Testis (tissue), 3 donors: ENCODE measurements around the gene TNPO3. TPM values are rescaled to one million over a fixed set of nuclear protein-coding genes. Genes with fewer than 3 reads are reported as not detected.

Experiments
- DNase-seq: peaks from one replicate; pipeline ENCODE4 v3.0.0-alpha.2; 2019
- H3K27ac ChIP-seq, 2 donors: fragments of 200-600 bp; sonication (generic); one replicate each; pipeline ENCODE4 v1.5.1; 2019
- H3K27me3 ChIP-seq: fragments of 200-600 bp; sonication (generic); one replicate; pipeline ENCODE4 v1.5.1; 2019
- H3K36me3 ChIP-seq: fragments of 200-600 bp; sonication (generic); one replicate; pipeline ENCODE4 v1.5.1; 2017; ENCODE audit warnings: low read depth; ENCODE audit errors: missing control alignments
- H3K4me1 ChIP-seq: fragments of 200-600 bp; sonication (generic); one replicate; pipeline ENCODE4 v1.5.1; 2019
- H3K4me3 ChIP-seq, 2 donors: fragments of 200-600 bp; sonication (generic); one replicate each; pipeline ENCODE4 v1.5.1; 2017 to 2019
- H3K9me3 ChIP-seq: fragments of 200-600 bp; sonication (generic); one replicate; pipeline ENCODE4 v1.5.1; 2017
- POLR2A ChIP-seq: fragments of 450-650 bp; IDR thresholded peaks from one replicate; pipeline ENCODE4 v1.6.1; 2017; ENCODE audit warnings: antibody characterized with exemption, mild to moderate bottlenecking, moderate library complexity
- WGBS, 2 donors: methylation state at CpG; one replicate each; pipeline ENCODE4 v1.1.5; 2018; 5-methylcytosine and 5-hydroxymethylcytosine counted together
- intact Hi-C: fragments of 100-400 bp; cut with DNase I; formaldehyde crosslinking; loops from one replicate; pipeline ENCODE4 v1.15.1; 2023; ENCODE audit warnings: low total_unique reads
- polyA plus RNA-seq: library from polyadenylated mRNA; stranded (reverse); fragments of 350-450 nt; fragmentation: Illumina TruSeq; extraction: RNeasy Lipid Tissue Mini Kit (QIAGEN cat#74804); gene quantifications from one replicate; pipeline ENCODE4 v1.2.3, GENCODE V29; 2014; ENCODE audit warnings: low read depth, low replicate concordance; ENCODE audit not compliant: insufficient read depth
- total RNA-seq, 2 donors: library from RNA; depleted of rRNA; stranded (reverse); fragments of >200 nt; gene quantifications; one replicate each; pipeline ENCODE4 v1.2.3, GENCODE V29; 2016
- TF ChIP-seq, protein P1 (sequence below), 3 experiments: fragments of 450-650 bp in 2 of 3; fragments of 200-600 bp in 1 of 3; sonication (generic) in 1 of 3; IDR thresholded peaks; one replicate each; pipeline ENCODE4 v1.5.1; 2016 to 2019; ENCODE audit warnings: antibody characterized with exemption in 3 of 3, mild to moderate bottlenecking in 2 of 3, moderate library complexity in 1 of 3

Gene TNPO3
- total and polyA plus RNA-seq, 3 donors from 2014 or later: 52.5 to 62.8 (median 55.5) TPM

DNA sequence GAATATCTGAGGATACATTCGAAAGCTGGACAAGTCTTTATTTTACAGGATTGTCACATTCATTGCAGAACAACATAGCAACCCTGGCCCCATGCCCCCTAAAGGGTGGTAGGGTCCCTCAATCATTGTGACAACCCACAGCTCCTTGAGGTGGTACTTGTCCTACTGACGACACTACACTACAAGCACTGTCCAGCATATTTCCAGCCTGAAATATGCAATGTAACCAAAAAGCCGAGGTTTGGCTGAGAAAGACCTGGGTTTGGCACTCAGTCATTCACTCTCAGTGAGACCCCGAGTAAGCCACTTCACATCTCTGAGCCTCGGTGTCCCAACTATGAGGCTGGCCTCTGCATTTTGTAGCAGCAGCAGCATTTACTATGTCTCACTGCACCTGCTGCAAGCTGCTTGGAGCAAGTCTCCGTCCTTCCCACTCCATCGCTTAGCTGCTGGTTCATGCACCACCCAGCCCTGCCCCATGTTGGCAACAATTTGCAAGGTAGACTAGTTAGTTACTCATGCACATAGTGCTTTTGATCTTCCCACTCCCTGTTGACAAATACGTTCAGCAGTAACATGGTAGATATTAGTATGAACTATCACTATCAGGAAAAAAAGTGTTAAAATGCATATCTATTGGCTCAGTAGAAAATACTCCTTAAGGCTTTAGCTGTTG, 43.6 kb upstream of the TNPO3 start:
- no peak overlapping the region for H3K4me3 ChIP-seq
- H3K9me3 ChIP-seq: no peaks in the 10 kb centered on the region
- TF ChIP-seq, protein P1, sequence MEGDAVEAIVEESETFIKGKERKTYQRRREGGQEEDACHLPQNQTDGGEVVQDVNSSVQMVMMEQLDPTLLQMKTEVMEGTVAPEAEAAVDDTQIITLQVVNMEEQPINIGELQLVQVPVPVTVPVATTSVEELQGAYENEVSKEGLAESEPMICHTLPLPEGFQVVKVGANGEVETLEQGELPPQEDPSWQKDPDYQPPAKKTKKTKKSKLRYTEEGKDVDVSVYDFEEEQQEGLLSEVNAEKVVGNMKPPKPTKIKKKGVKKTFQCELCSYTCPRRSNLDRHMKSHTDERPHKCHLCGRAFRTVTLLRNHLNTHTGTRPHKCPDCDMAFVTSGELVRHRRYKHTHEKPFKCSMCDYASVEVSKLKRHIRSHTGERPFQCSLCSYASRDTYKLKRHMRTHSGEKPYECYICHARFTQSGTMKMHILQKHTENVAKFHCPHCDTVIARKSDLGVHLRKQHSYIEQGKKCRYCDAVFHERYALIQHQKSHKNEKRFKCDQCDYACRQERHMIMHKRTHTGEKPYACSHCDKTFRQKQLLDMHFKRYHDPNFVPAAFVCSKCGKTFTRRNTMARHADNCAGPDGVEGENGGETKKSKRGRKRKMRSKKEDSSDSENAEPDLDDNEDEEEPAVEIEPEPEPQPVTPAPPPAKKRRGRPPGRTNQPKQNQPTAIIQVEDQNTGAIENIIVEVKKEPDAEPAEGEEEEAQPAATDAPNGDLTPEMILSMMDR (IDR thresholded peaks at IDR 0.05): no peak
- no peak for TF ChIP-seq POLR2A
- no peaks in the 10 kb centered on the region for H3K36me3 ChIP-seq
- no peaks in the 10 kb centered on the region for H3K27me3 ChIP-seq
- H3K4me1 ChIP-seq: peaks cover 8% of the 10 kb centered on the region
- intact Hi-C loops: no loop called here
- H3K27ac ChIP-seq: no peak overlapping the region
- WGBS, 2 donors: 61 to 75% methylated on average over 8 of the region's 8 CpGs
- no peak for DNase-seq

DNA sequence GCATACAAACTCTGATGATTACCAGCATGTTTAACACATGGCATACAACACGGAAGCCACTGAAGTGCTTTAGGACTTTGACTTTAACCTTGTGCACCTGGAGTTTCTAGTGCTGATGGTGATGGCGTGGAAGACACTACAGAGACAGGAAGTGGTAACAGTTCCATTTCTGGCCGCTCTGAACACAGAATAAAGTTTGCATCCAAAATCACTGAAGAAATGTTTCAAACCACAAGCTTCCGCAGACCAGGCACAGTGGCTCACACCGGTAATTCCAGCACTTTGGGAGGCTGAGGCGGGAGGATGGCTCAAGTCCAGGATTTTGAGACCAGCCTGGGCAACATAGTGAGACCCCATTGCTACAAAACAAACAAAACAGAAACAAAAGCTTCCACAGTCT, 40.3 kb upstream of the TNPO3 start:
- H3K4me1 ChIP-seq: no peaks in the 10 kb centered on the region
- intact Hi-C loops: no loop called here
- no peak overlapping the region for H3K4me3 ChIP-seq
- WGBS, 2 donors: 72 to 74% methylated on average over 6 of the region's 6 CpGs
- TF ChIP-seq POLR2A: no peak
- TF ChIP-seq, protein P1 (IDR thresholded peaks at IDR 0.05): no peak
- H3K27me3 ChIP-seq: no peaks in the 10 kb centered on the region
- no peaks in the 10 kb centered on the region for H3K9me3 ChIP-seq
- no peaks in the 10 kb centered on the region for H3K36me3 ChIP-seq
- DNase-seq: no peak
- no peak overlapping the region for H3K27ac ChIP-seq

DNA sequence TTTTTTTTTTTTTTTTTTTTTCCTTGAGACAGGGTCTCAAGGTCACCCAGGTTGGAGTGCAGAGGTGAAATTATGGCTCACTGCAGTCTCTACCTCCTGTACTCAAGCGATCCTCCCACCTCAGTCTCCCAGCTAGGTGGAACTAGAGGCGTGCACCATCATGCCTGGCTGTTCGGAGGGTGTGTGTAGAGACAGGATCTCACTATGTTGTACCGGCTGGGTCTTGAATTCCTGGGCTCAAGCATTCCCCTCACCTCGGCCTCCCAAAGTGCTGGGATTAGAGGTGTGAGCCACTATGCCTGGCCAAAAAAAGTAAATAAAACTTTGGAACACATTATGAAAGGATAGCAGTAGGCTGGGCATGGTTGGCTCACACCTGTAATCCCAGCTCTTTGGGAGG, 39.6 kb upstream of the TNPO3 start:
- TF ChIP-seq POLR2A: no peak
- TF ChIP-seq, protein P1 (IDR thresholded peaks at IDR 0.05): no peak
- no peaks in the 10 kb centered on the region for H3K4me1 ChIP-seq
- no peak overlapping the region for H3K27ac ChIP-seq
- H3K9me3 ChIP-seq: no peaks in the 10 kb centered on the region
- H3K4me3 ChIP-seq: no peak overlapping the region
- H3K36me3 ChIP-seq: no peaks in the 10 kb centered on the region
- no peak for DNase-seq
- 86 to 89% methylated on average over 5 of the region's 5 CpGs for WGBS, 2 donors
- intact Hi-C loops: no loop called here
- no peaks in the 10 kb centered on the region for H3K27me3 ChIP-seq

DNA sequence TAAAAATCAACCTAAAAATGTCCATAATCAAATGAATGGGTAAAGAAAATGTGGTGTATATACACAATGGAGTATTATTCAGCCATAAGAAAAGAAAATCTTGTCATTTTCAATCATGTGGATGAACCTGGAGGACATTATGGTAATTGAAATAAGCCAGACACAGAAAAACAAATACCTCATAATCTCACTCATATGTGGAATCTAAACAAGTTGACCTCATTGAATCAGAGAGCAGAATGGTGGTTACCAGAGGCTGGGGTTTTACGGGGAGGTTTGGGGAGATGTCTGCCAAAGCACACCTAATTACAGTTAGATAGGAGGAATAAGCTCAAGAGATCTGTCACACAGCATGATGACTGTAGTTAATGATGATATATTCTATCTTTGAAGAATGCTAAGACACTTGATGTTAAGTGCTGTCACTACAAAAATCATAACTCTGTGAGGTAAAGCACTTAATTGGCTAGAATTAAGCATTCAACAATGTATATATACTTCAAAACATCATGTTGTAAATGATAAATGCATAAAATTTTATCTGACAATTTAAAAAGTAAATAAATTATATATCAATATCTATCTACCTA, 39.1 kb upstream of the TNPO3 start:
- H3K27ac ChIP-seq: no peak overlapping the region
- no peak overlapping the region for H3K4me3 ChIP-seq
- DNase-seq: no peak
- no peaks in the 10 kb centered on the region for H3K4me1 ChIP-seq
- no peaks in the 10 kb centered on the region for H3K27me3 ChIP-seq
- TF ChIP-seq, protein P1 (IDR thresholded peaks at IDR 0.05): no peak
- no peak for TF ChIP-seq POLR2A
- 75 to 82% methylated on average over 1 of the region's 1 CpG for WGBS, 2 donors
- no peaks in the 10 kb centered on the region for H3K9me3 ChIP-seq
- H3K36me3 ChIP-seq: no peaks in the 10 kb centered on the region
- intact Hi-C loops: no loop called here
